GM13977 (cell line): Measurements from ENCODE around the gene RAB11A.

Experiments used
- DNase-seq: peaks from one replicate; pipeline ENCODE4 v3.0.0; 2012; ENCODE audit warnings: low spot score
- CTCF ChIP-seq: IDR thresholded peaks from 2 replicates; pipeline ENCODE4 v1.5.1; 2012; ENCODE audit warnings: mild to moderate bottlenecking, control low read depth; ENCODE audit not compliant: insufficient read depth; ENCODE audit errors: extremely low read depth, missing control alignments
- in situ Hi-C: fragments of 300-500 bp; cut with MboI; formaldehyde crosslinking; loops from one replicate; pipeline ENCODE4 v1.12.0; 2022; ENCODE audit warnings: low sequenced_read_pairs, low pct_unique_long_range_greater_than_20kb, mixed read lengths, inconsistent platforms; ENCODE audit not compliant: unreplicated experiment

Gene RAB11A

GRCh38 chr15:65845826-65846519 lies 23.3 kb upstream of the RAB11A start:
- no peak for TF ChIP-seq CTCF
- in situ Hi-C loops, result no loop called here

DNA sequence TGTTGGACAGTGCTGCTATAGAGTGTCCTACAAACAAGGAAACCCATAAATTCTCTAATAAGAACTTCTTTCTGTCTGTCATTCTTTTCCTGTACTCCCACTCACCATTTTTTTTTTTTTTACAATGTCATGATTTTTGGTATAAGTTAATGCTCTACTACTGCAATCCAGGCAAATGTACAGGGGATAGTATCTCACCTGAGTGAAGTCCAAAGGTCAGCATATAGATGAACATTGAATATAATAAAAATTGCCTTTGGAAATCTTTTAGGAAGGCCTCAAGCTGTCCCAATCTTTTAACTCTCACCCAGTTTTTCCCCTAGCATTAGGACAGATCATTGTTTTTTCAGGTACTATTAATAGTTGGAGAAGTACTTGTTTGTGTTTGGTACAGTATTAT lies 21.3 kb upstream of the RAB11A start:
- DNase-seq, result no peak
- in situ Hi-C loops, result no loop called here
- TF ChIP-seq CTCF, result no peak

More at GRCh38 chr15:65845826-65846519, 23.3 kb upstream of the RAB11A start:
- no peak for DNase-seq

- no peak for TF ChIP-seq CTCF
- DNase-seq, result no peak
- in situ Hi-C loops, result loop anchor here (10.0 kb wide), 1 partner anchor 217 kb away; no protein-coding TSS in a partner anchor
Measured at GRCh38 chr15:65851981-65852380, 17.3 kb upstream of the RAB11A start.

GRCh38 chr15:65856821-65857455 lies 12.4 kb upstream of the RAB11A start:
- in situ Hi-C loops, result loop anchor here (10.0 kb wide), 1 partner anchor 222 kb away; no protein-coding TSS in a partner anchor
- peak; percentile 45 for DNase-seq
- peak; percentile 86 for TF ChIP-seq CTCF

- no peak for DNase-seq
- TF ChIP-seq CTCF, result no peak
- in situ Hi-C loops, result loop anchor here (10.0 kb wide), 1 partner anchor 223 kb away; no protein-coding TSS in a partner anchor
Measured at GRCh38 chr15:65857718-65858402, 11.4 kb upstream of the RAB11A start.

GRCh38 chr15:65862682-65863081 lies 6.6 kb upstream of the RAB11A start:
- peak; percentile 65 for TF ChIP-seq CTCF
- in situ Hi-C loops, result no loop called here
- peak; percentile 51 for DNase-seq
